Measurements from ENCODE around the gene ASCL1. TPM values are rescaled to one million over a fixed set of nuclear protein-coding genes. Genes with fewer than 3 reads are reported as not detected.

The ASCL1 gene
- total RNA-seq, 2 experiments from 2014 or later, result not detected

- POLR2A ChIA-PET, result no interaction called here
- no peaks in the 10 kb centered on the region for H3K36me3 ChIP-seq (ENCODE audit: insufficient read depth, low read length)
- H3K79me2 ChIP-seq (ENCODE audit: insufficient read depth, low read depth, low read length), result no peaks in the 10 kb centered on the region
- no peak overlapping the region for H3K4me3 ChIP-seq (ENCODE audit: low read depth, low read length, poor library complexity, severe bottlenecking)
- no peak overlapping the region for H2AFZ ChIP-seq (ENCODE audit: low read length)
- no peaks in the 10 kb centered on the region for H3K9me3 ChIP-seq (ENCODE audit: low read length)
- intact Hi-C loops (cut with micrococcal nuclease; ENCODE audit: unreplicated experiment), result no loop called here
- no peaks in the 10 kb centered on the region for H3K4me1 ChIP-seq (ENCODE audit: insufficient read depth, low read length, poor library complexity, severe bottlenecking)
- no peak overlapping the region for H3K4me2 ChIP-seq (ENCODE audit: low read length)
- TF ChIP-seq, protein P1, sequence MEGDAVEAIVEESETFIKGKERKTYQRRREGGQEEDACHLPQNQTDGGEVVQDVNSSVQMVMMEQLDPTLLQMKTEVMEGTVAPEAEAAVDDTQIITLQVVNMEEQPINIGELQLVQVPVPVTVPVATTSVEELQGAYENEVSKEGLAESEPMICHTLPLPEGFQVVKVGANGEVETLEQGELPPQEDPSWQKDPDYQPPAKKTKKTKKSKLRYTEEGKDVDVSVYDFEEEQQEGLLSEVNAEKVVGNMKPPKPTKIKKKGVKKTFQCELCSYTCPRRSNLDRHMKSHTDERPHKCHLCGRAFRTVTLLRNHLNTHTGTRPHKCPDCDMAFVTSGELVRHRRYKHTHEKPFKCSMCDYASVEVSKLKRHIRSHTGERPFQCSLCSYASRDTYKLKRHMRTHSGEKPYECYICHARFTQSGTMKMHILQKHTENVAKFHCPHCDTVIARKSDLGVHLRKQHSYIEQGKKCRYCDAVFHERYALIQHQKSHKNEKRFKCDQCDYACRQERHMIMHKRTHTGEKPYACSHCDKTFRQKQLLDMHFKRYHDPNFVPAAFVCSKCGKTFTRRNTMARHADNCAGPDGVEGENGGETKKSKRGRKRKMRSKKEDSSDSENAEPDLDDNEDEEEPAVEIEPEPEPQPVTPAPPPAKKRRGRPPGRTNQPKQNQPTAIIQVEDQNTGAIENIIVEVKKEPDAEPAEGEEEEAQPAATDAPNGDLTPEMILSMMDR (conservative IDR thresholded peaks at IDR 0.05; ENCODE audit: low read length), result no peak
- no peak for TF ChIP-seq EZH2phosphoT487 (IDR thresholded peaks at IDR 0.05; ENCODE audit: borderline replicate concordance, low read depth, low read length)
- H3K27ac ChIP-seq (ENCODE audit: low read depth, low read length, poor library complexity, severe bottlenecking), result no peak overlapping the region
- CTCF ChIA-PET (ENCODE audit: unreplicated experiment), result no interaction called here
- no peaks in the 10 kb centered on the region for H3K9me2 ChIP-seq (ENCODE audit: insufficient read depth, low read length)
- no peak for DNase-seq (ENCODE audit: low spot score)
- no TSS peak for BruUV-seq (replicated peaks)
- H4K20me1 ChIP-seq (ENCODE audit: insufficient read depth, low read length), result no peaks in the 10 kb centered on the region
Measured at GRCh38 chr12:102971227-102971626, 13.8 kb downstream of the ASCL1 start.

DNA sequence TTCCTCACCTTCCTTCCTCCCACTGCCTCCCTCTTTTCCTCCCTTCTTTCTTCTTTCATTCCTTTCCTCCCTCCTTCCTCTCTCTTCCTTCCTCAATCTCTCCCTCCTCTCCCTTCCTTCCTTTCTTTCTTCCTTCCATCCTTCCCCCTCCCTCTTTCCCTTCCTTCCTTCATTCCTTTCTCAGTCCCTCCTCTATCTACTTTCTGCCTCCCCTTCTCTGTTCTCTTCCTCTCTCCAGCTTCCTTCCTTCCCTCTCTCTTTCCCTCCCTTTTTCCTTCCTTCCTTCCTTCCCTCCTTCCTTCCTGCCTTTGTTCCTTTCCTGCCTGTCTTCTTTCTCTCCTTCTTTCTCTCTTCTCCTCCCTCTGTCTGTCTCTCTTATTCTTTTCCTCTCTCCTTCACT lies 16.1 kb downstream of the ASCL1 start:
- TF ChIP-seq, protein P1 (conservative IDR thresholded peaks at IDR 0.05; ENCODE audit: low read length), result no peak
- TF ChIP-seq EZH2phosphoT487 (IDR thresholded peaks at IDR 0.05; ENCODE audit: borderline replicate concordance, low read depth, low read length), result no peak
- Histone ChIP-seq H3K9me3 (ENCODE audit: low read length) (no peaks in the 10 kb centered on the region), H3K79me2 (ENCODE audit: insufficient read depth, low read depth, low read length) (no peaks in the 10 kb centered on the region), H3K36me3 (ENCODE audit: insufficient read depth, low read length) (no peaks in the 10 kb centered on the region), H4K20me1 (ENCODE audit: insufficient read depth, low read length) (no peaks in the 10 kb centered on the region), H3K9me2 (ENCODE audit: insufficient read depth, low read length) (no peaks in the 10 kb centered on the region), H3K4me1 (ENCODE audit: insufficient read depth, low read length, poor library complexity, severe bottlenecking) (no peaks in the 10 kb centered on the region), H3K4me3 (ENCODE audit: low read depth, low read length, poor library complexity, severe bottlenecking) (no peak overlapping the region), H3K4me2 (ENCODE audit: low read length) (no peak overlapping the region), H3K27ac (ENCODE audit: low read depth, low read length, poor library complexity, severe bottlenecking) (no peak overlapping the region), H2AFZ (ENCODE audit: low read length) (no peak overlapping the region)
- CTCF ChIA-PET (ENCODE audit: unreplicated experiment), result no interaction called here
- DNase-seq (ENCODE audit: low spot score), result no peak
- intact Hi-C loops (cut with micrococcal nuclease; ENCODE audit: unreplicated experiment), result no loop called here
- no TSS peak for BruUV-seq (replicated peaks)
- POLR2A ChIA-PET, result no interaction called here

DNA sequence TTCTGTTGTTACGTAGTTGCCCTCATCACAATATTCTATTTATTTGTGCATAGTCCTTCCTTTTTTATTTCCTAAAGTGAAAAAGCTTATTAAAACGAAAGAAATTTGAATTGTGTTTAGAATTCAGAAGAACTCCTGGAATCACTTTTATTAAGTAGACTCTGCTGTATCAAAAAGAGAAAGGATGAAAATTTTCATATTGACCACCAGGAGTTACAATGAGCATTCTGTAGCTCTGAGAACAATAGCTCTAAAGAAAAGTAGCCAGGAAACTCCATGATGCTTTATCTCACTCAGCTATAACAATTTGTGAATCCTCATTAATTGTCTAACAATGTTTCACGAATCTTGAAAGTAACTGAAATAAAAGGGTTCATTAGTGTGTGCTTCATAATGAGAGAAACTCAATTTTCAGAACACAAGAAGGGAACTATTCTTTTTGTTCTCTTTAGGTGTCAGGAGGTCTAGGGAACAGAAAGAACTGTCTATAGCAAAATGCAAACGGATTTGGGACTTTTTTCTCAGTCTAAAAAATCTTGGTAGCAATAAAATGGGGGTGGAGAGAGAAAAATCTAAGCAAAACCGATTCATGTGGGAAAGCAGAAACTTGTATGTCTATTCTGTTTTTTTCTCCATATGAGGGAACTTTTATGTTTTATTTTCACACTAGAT lies 19.3 kb downstream of the ASCL1 start:
- no peak overlapping the region for H3K4me3 ChIP-seq (ENCODE audit: low read depth, low read length, poor library complexity, severe bottlenecking)
- no peaks in the 10 kb centered on the region for H3K9me3 ChIP-seq (ENCODE audit: low read length)
- no TSS peak for BruUV-seq (replicated peaks)
- ChIA-PET POLR2A (no interaction called here), CTCF (ENCODE audit: unreplicated experiment) (no interaction called here)
- H3K27ac ChIP-seq (ENCODE audit: low read depth, low read length, poor library complexity, severe bottlenecking), result no peak overlapping the region
- no peak for TF ChIP-seq EZH2phosphoT487 (IDR thresholded peaks at IDR 0.05; ENCODE audit: borderline replicate concordance, low read depth, low read length)
- TF ChIP-seq, protein P1 (conservative IDR thresholded peaks at IDR 0.05; ENCODE audit: low read length), result no peak
- H4K20me1 ChIP-seq (ENCODE audit: insufficient read depth, low read length), result no peaks in the 10 kb centered on the region
- intact Hi-C loops (cut with micrococcal nuclease; ENCODE audit: unreplicated experiment), result no loop called here
- H3K79me2 ChIP-seq (ENCODE audit: insufficient read depth, low read depth, low read length), result no peaks in the 10 kb centered on the region
- no peaks in the 10 kb centered on the region for H3K36me3 ChIP-seq (ENCODE audit: insufficient read depth, low read length)
- no peak for DNase-seq (ENCODE audit: low spot score)
- H3K9me2 ChIP-seq (ENCODE audit: insufficient read depth, low read length), result no peaks in the 10 kb centered on the region
- H2AFZ ChIP-seq (ENCODE audit: low read length), result no peak overlapping the region
- no peaks in the 10 kb centered on the region for H3K4me1 ChIP-seq (ENCODE audit: insufficient read depth, low read length, poor library complexity, severe bottlenecking)
- no peak overlapping the region for H3K4me2 ChIP-seq (ENCODE audit: low read length)

Measured in OCI-LY7 (cell line).